Measurements from ENCODE around the gene EYA3.

Gene EYA3

DNA sequence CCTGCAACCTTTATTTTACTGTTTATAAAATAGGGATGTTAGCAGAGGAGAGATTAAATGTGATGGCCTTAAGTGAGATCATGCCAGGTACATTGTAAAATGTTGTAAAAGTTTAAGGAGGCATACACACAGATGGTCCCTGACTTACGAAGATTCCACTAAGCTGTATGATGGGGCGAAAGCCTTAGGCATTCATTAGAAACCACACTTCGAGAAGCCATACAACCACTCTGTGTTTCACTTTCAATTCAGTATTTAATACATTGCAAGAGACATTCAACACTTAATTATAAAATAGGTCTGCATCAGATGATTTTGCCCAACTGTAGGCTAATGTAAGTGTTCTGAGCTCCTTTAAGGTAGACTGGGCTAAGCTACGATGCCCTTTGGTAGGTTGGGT, 149.9 kb downstream of the EYA3 start:
- DNase-seq (ENCODE audit: low read depth), result no peak

DNA sequence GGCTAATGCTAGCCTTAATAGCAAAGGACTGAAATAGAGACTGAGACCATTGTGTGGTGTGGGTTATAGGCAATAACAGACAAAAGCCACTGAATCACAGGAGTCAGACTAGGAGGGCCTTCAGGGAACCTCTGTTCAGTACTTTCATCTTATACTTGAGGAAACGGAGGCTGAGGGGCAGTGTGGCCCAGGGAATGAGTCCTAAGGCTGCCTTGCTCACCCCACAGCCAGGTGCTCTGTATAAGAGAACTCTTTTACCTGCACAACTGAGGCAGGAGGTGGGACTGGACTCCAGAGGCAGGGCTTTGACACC, 150.9 kb downstream of the EYA3 start:
- no peak for DNase-seq (ENCODE audit: low read depth)

DNA sequence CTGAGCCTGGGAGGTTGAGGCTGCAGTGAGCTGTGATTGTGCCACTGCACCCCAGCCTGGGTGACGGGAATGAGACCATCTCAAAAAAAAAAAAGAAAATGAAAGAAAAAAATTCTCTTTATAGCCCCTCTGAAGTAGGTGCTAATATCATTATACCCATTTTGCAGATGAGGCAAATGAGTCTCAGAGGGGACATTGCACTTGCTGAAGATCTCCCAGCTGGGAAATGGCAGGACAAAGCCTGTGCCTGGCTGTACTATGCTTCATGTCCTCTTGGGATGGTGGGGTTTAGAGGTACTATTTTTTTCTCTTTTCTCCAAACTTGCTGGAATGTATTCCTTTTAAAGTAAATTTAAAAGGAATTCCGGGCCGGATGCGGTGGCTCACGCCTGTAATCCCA, 152.0 kb downstream of the EYA3 start:
- DNase-seq (ENCODE audit: low read depth), result no peak

DNA sequence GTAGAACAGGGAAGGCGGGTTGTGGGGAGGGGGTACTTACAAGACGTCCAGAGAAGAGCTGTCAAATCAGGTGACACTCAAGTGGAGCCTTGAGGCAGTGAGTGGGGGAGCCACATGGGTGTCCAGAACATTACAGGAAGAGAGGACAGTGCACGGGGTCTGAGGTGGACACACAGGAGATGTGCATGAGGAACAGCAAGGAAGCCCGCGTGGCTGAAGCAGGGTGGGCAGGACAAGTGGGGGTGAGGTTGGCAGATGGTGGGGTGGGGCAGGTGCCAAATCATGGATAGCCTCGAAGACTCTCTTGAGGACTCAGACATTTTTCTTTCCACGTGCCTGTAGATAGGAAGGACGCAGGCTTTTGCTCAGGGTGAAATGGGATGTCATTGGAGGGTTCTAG, 152.7 kb downstream of the EYA3 start:
- DNase-seq (ENCODE audit: low read depth), result no peak

DNA sequence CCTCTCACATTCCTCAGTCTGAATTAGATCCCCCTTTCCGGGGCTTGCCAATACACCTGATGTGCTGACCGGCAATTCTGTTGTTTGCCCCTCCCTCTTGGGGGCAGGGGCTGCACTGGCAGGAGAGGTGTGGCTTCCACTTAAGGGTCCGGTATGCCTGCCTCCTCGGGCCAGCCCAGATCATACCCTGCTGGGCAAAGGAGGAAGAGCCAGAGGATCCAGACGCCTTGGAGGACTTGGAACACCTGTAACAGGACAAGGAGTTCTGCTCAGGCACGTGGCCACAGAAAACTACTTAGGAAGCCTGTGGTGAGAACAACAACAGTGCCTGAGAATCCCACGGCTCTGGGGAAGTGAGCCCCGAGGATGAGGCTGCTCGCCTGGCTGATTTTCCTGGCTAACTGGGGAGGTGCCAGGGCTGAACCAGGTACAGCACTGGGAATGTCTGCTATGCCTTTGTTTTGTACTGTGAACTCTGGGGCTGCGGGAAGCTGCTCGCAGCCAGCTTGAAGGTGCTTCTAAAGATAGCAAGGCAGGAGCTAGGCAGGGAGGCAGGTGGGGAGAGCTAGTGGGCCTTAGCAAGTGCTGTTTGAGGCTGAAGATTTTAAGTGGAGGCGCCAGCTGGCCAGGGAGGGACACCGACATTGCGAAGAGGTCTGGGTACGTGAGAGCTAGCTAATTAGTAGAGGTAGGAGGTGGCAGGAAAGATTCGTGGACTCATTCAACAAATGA, 153.4 kb downstream of the EYA3 start, which contains the start of gene SMPDL3B:
TSS of gene SMPDL3B (plus strand) at position 183 of the 732 bp plus-strand sequence. CDS start at position 367, 184 bp downstream.
- DNase-seq (ENCODE audit: low read depth), result no peak

DNA sequence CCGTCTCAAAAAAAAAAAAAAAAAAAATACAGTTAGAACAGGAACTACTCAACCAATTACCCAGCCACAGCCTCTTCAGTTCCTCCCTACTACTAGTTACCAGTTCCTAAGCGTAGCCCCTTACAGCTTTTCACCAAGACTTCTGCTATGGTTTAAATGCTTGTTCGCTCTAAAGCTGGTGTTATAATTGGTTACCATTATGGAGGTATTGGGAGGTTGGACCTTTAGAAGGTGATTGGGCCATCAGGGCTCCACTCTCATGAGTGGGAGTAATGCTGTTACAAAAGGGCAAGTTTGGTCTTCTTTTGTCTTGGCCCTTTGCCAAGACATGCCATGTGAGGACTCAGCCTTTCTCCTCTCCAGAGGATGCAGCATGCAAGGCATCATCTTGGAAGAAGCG, 156.7 kb downstream of the EYA3 start:
- DNase-seq (ENCODE audit: low read depth), result no peak

DNA sequence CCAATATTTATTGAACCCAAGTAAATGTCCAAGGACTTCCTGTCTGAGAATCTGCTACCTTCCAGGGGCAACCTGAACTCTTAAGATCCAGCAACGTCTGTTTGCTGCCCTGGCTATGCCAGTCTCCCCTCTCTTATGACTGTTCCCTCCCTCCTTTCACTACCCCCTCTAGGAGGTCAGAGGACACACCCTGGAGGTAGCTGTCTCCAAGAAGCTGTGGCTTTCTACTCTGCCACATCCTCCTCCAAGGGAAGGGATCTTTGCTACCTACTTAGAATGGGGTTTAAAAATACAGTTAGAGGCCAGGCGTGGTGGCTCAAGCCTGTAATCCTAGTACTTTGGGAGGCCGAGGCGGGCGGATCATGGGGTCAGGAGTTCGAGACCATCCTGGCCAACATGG, 157.2 kb downstream of the EYA3 start:
- no peak for DNase-seq (ENCODE audit: low read depth)

DNA sequence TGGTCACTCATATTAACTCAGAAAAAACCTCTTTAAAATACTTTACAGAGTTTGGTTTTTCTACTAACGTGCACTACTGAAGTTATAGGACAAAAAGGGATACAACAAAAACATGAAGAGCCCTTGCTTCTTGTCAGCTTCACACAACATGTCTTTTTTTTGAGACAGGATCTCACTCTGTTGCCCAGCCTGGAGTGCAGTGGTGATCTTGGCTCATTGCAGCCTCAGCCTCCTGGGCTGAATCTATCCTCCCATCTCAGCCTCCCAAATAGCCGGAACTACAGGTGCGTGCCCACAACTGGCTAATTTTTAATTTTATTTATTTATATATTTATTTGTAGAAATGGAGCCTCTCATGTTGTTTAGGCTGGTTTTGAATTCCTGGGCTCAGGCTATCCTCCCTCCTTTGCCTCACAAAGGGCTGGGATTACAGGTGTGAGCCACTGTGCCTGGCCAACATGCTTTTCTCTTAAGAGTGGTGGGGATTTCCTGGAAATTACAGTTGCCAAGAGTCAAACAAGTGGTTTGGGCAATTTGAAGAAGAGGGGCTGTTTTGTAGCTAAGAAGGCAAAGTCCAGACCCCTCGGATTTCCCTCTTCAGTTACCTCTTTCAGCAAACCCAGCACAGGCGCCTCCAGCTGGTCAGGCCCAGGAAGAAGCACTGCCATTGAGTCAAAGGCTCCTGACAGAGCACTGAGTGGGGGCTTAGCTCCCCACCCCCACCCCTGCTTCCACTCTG, 160.0 kb downstream of the EYA3 start:
- no peak for DNase-seq (ENCODE audit: low read depth)

DNA sequence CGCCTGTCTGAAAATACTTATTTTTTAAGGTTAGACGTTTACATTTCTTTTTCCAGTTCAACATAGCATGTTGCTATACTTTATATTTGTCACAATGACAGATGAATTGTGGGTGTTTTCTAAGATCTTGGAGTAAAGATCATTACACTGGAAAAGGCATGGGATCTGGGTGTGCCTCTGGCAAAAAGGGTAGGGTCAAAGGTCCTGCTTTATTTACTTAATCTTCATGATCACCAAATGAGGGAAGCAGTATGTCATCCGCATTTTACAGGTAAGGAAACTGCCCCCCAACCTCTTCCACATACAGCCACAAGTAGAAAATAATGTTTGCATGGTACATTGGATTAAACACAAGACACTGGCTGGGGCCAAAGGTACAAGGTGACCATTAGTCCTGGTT, 166.1 kb downstream of the EYA3 start:
- no peak for DNase-seq (ENCODE audit: low read depth)

Data from stimulated activated CD4-positive, alpha-beta T cell treated with anti-CD3 and anti-CD28 coated beads, Interleukin-2, amount 100 ng/mL, for 4 hours (primary cell).